IMR-90 (cell line): ENCODE results near the gene ZNF646. TPM values are rescaled to one million over a fixed set of nuclear protein-coding genes. Genes with fewer than 3 reads are reported as not detected.

Experiments
- ATAC-seq: fragments of 200-7000 bp; cut with Tn5 transposase; 2 replicates; pipeline ENCODE4 v1.9.1; 2020; ENCODE audit warnings: low read depth, mild to moderate bottlenecking, moderate library complexity
- BruUV-seq: library from RNA; stranded (reverse); fragments of 400-500 nt; replicated peaks from 2 replicates; lab custom pipeline; 2021; lab: Mats Ljungman, UMichigan
- CTCF ChIA-PET: fragments of 300-600 bp; formaldehyde crosslinking; extraction: SDS; loops from one replicate; lab custom pipeline; 2021; ENCODE audit warnings: antibody characterized with exemption; lab: Yijun Ruan, JAX
- POLR2A ChIA-PET: fragments of 300-600 bp; sonication (Branson Sonifier 250); formaldehyde crosslinking; loops from one replicate; lab custom pipeline; 2022; ENCODE audit warnings: antibody characterized with exemption; ENCODE audit not compliant: unreplicated experiment; lab: Charles Lee
- DNase-seq: peaks from one replicate; pipeline ENCODE4 v3.0.0; 2013
- H2AFZ ChIP-seq: replicated peaks from 2 replicates; pipeline ENCODE3; 2013; ENCODE audit warnings: low read length, mild to moderate bottlenecking; ENCODE audit not compliant: poor library complexity
- H2AK5ac ChIP-seq: 2 replicates; pipeline ENCODE4 v1.6.1; 2013; ENCODE audit warnings: low read depth, low read length, inconsistent platforms
- H2AK9ac ChIP-seq: replicated peaks from 2 replicates; pipeline ENCODE3; 2013; ENCODE audit warnings: mild to moderate bottlenecking, low read depth, low read length, moderate library complexity; ENCODE audit not compliant: poor library complexity
- H2BK120ac ChIP-seq: 2 replicates; pipeline ENCODE4 v1.6.1; 2013; ENCODE audit warnings: low read depth, low read length, inconsistent platforms
- H2BK15ac ChIP-seq: 3 replicates; pipeline ENCODE4 v1.6.1; 2013; ENCODE audit warnings: low read depth, low read length, inconsistent platforms
- H2BK20ac ChIP-seq: 2 replicates; pipeline ENCODE4 v1.6.1; 2013; ENCODE audit warnings: low read depth, mild to moderate bottlenecking, inconsistent platforms, low read length, moderate library complexity
- H2BK5ac ChIP-seq: 2 replicates; pipeline ENCODE4 v1.6.1; 2013; ENCODE audit warnings: mild to moderate bottlenecking, low read depth, low read length, inconsistent platforms; ENCODE audit not compliant: poor library complexity, severe bottlenecking
- H3K14ac ChIP-seq: replicated peaks from 2 replicates; pipeline ENCODE4 v1.6.1; 2013; ENCODE audit warnings: low read depth, low read length, inconsistent platforms
- H3K18ac ChIP-seq: 2 replicates; pipeline ENCODE4 v1.6.1; 2013; ENCODE audit warnings: low read depth, low read length, control low read depth
- H3K23ac ChIP-seq: 2 replicates; pipeline ENCODE4 v1.6.1; 2013; ENCODE audit warnings: low read depth, low read length, inconsistent platforms
- H3K27ac ChIP-seq: 2 replicates; pipeline ENCODE4 v1.5.1; 2013; ENCODE audit warnings: mild to moderate bottlenecking, control low read depth, low read length; ENCODE audit not compliant: insufficient read depth
- H3K27me3 ChIP-seq: 2 replicates; pipeline ENCODE4 v1.6.1; 2013; ENCODE audit warnings: low read length; ENCODE audit not compliant: control insufficient read depth, insufficient read depth
- H3K36me3 ChIP-seq: 2 replicates; pipeline ENCODE4 v1.6.1; 2013; ENCODE audit warnings: low read length, mixed read lengths; ENCODE audit not compliant: control insufficient read depth, insufficient read depth
- H3K4ac ChIP-seq: 2 replicates; pipeline ENCODE4 v1.6.1; 2013; ENCODE audit warnings: low read depth, low read length, inconsistent platforms
- H3K4me1 ChIP-seq: 2 replicates; pipeline ENCODE4 v1.6.1; 2013; ENCODE audit warnings: low read length, mixed read lengths; ENCODE audit not compliant: control insufficient read depth, insufficient read depth
- H3K4me2 ChIP-seq: 2 replicates; pipeline ENCODE4 v1.6.1; 2013; ENCODE audit warnings: low read depth, mild to moderate bottlenecking, control low read depth, low read length, moderate library complexity
- H3K4me3 ChIP-seq: 2 replicates; pipeline ENCODE4 v1.5.1; 2013; ENCODE audit warnings: low read depth, mild to moderate bottlenecking, control low read depth, low read length, moderate library complexity; ENCODE audit not compliant: insufficient read depth
- H3K56ac ChIP-seq: 2 replicates; pipeline ENCODE4 v1.6.1; 2013; ENCODE audit warnings: low read length, inconsistent platforms; ENCODE audit not compliant: insufficient read depth; ENCODE audit errors: extremely low read depth
- H3K79me1 ChIP-seq, 2 experiments: 2 replicates each; pipeline ENCODE4 v1.6.1; 2013; ENCODE audit warnings: low read length in 2 of 2, inconsistent platforms in 1 of 2, low read depth in 1 of 2
- H3K9ac ChIP-seq: 2 replicates; pipeline ENCODE4 v1.6.1; 2013; ENCODE audit warnings: low read depth, low read length, control low read depth
- H3K9me1 ChIP-seq: 2 replicates; pipeline ENCODE4 v1.6.1; 2013; ENCODE audit warnings: low read length, inconsistent platforms; ENCODE audit not compliant: insufficient read depth
- H3K9me3 ChIP-seq: 2 replicates; pipeline ENCODE4 v1.6.1; 2013; ENCODE audit warnings: low read length; ENCODE audit not compliant: control insufficient read depth, insufficient read depth
- H4K20me1 ChIP-seq: 2 replicates; pipeline ENCODE4 v1.6.1; 2013; ENCODE audit warnings: low read length, inconsistent platforms; ENCODE audit not compliant: insufficient read depth
- H4K5ac ChIP-seq: 2 replicates; pipeline ENCODE4 v1.6.1; 2013; ENCODE audit warnings: mild to moderate bottlenecking, low read depth, low read length, control low read depth
- H4K8ac ChIP-seq, 2 experiments: 2 replicates each; pipeline ENCODE4 v1.6.1; 2013; ENCODE audit warnings: low read depth in 2 of 2, low read length in 2 of 2, control low read depth in 1 of 2, inconsistent platforms in 1 of 2
- H4K91ac ChIP-seq: 2 replicates; pipeline ENCODE4 v1.6.1; 2013; ENCODE audit warnings: low read depth, low read length, inconsistent platforms; ENCODE audit not compliant: insufficient read depth
- CEBPB ChIP-seq: IDR thresholded peaks from 2 replicates; pipeline ENCODE4 v1.6.1; 2012; ENCODE audit warnings: low read depth, low read length, improper control_type of control experiment
- FOS ChIP-seq: fragments of 150-350 bp; IDR thresholded peaks from 2 replicates; pipeline ENCODE4 v1.6.1; 2016; ENCODE audit warnings: low read depth, low read length
- MAFK ChIP-seq: IDR thresholded peaks from 2 replicates; pipeline ENCODE4 v1.6.1; 2012; ENCODE audit warnings: low read depth, low read length, improper control_type of control experiment
- MXI1 ChIP-seq: IDR thresholded peaks from 2 replicates; pipeline ENCODE4 v1.6.1; 2012; ENCODE audit warnings: low read depth, mild to moderate bottlenecking, low read length, moderate library complexity, borderline replicate concordance
- NFE2L2 ChIP-seq: fragments of 150-350 bp; IDR thresholded peaks from 2 replicates; pipeline ENCODE4 v1.6.1; 2016; ENCODE audit warnings: low read depth, mild to moderate bottlenecking, low read length
- POLR2A ChIP-seq: IDR thresholded peaks from 2 replicates; pipeline ENCODE4 v1.6.1; 2012; ENCODE audit warnings: mild to moderate bottlenecking, low read depth, low read length
- RCOR1 ChIP-seq: IDR thresholded peaks from 2 replicates; pipeline ENCODE4 v1.6.1; 2012; ENCODE audit warnings: mild to moderate bottlenecking, low read length, improper control_type of control experiment; ENCODE audit not compliant: insufficient replicate concordance
- WGBS, 2 experiments: methylation state at CpG; one replicate each; pipeline versions ENCODE4 v1.1.5 to v1.1.7; 2013; ENCODE audit warnings: missing lambda C conversion rate in 2 of 2; ENCODE audit not compliant: insufficient read length in 1 of 2; ENCODE audit errors: extremely low coverage in 2 of 2; 5-methylcytosine and 5-hydroxymethylcytosine counted together
- dilution Hi-C: fragments of 300-500 bp; cut with HindIII; formaldehyde crosslinking; loops from one replicate; pipeline ENCODE4 v1.14.3; 2018; ENCODE audit warnings: low sequenced_read_pairs; ENCODE audit not compliant: unreplicated experiment
- in situ Hi-C: fragments of 300-500 bp; cut with MboI; formaldehyde crosslinking; loops from 3 replicates; pipeline ENCODE4 v1.14.3; 2019; ENCODE audit warnings: low sequenced_read_pairs, inconsistent platforms, mixed read lengths
- intact Hi-C: fragments of 100-400 bp; cut with micrococcal nuclease; formaldehyde crosslinking; loops from 2 replicates; pipeline ENCODE4 v1.10.0; 2022
- polyA plus RNA-seq, 3 experiments: library from polyadenylated mRNA; depleted of rRNA; stranded (reverse); fragments of >200 nt; gene quantifications; 2 replicates each; pipeline ENCODE4 v1.2.3, GENCODE V29; 2012; ENCODE audit warnings: low replicate concordance in 1 of 3
- total RNA-seq: library from RNA; depleted of rRNA; stranded (reverse); fragments of >200 nt; gene quantifications from 2 replicates; pipeline ENCODE4 v1.2.3, GENCODE V29; 2012

ZNF646 gene
- total and polyA plus RNA-seq, 2 of the 4 experiments (the other 2 are of a cell fraction), result 4.9 to 6.8 TPM

DNA sequence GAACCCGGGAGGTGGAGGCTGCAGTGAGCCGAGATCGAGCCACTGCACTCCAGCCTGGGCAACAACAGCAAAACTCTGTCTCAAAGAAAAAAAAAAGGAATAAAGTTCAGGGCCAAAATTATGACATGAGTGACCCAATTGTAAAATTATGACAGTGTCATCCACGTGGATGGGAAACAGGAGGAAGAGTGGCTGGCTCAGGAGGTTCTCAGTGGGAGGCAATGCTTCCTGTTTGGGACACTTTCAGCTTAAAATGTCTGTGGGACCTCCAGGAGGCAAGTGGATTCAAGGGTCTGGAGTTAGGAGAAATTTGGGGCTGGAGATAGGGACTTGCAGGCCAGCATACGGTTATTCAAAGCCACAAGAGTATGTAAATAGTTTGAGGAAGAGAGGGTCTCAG lies 48.9 kb upstream of the ZNF646 start:
- H2BK120ac ChIP-seq, result no peak overlapping the region
- dilution Hi-C loops, result no loop called here
- H3K4me3 ChIP-seq, result no peak overlapping the region
- no peak overlapping the region for H3K4ac ChIP-seq
- no peaks in the 10 kb centered on the region for H3K27me3 ChIP-seq
- BruUV-seq, result no TSS peak
- no peak overlapping the region for H3K9ac ChIP-seq
- in situ Hi-C loops, result no loop called here
- no peaks in the 10 kb centered on the region for H3K36me3 ChIP-seq
- no peaks in the 10 kb centered on the region for H3K9me3 ChIP-seq
- H3K14ac ChIP-seq, result no peak overlapping the region
- H3K9me1 ChIP-seq, result no peaks in the 10 kb centered on the region
- no peak overlapping the region for H3K18ac ChIP-seq
- no peak overlapping the region for H4K5ac ChIP-seq
- ChIA-PET POLR2A (no interaction called here), CTCF (no interaction called here)
- H2BK20ac ChIP-seq, result no peak overlapping the region
- H2AK5ac ChIP-seq, result no peak overlapping the region
- no peak overlapping the region for H3K4me2 ChIP-seq
- H2AK9ac ChIP-seq, result no peak overlapping the region
- peak overlapping the region in 1 of 2 experiments; percentile 23; a peak in 1 of 4 replicates for H4K8ac ChIP-seq
- H4K20me1 ChIP-seq, result no peaks in the 10 kb centered on the region
- H2BK15ac ChIP-seq, result no peak overlapping the region
- H3K56ac ChIP-seq, result no peak overlapping the region
- DNase-seq, result no peak
- H3K4me1 ChIP-seq, result no peaks in the 10 kb centered on the region
- no peaks in the 10 kb centered on the region for H3K79me1 ChIP-seq
- WGBS, 2 experiments, result 76% methylated on average over 5 of the region's 5 CpGs; no CpG with 5 or more reads in 1 of the 2 experiments
- ATAC-seq, result no peak
- H3K27ac ChIP-seq, result no peak overlapping the region
- no peak overlapping the region for H4K91ac ChIP-seq
- TF ChIP-seq MXI1, result no peak
- no peak for TF ChIP-seq RCOR1
- no peak for TF ChIP-seq CEBPB
- TF ChIP-seq MAFK, result no peak
- no peak for TF ChIP-seq FOS
- TF ChIP-seq NFE2L2, result no peak
- no peak for TF ChIP-seq POLR2A
- no peak overlapping the region; the same call in 1 of the 2 replicates for H3K23ac ChIP-seq
- intact Hi-C loops, result no loop called here
- no peak overlapping the region for H2BK5ac ChIP-seq
- peak overlapping the region; percentile 40 for H2AFZ ChIP-seq
